Lung (tissue), 12 donors: ENCODE data around the gene GPRIN1. TPM values are rescaled to one million over a fixed set of nuclear protein-coding genes. Genes with fewer than 3 reads are reported as not detected.

Source experiments
- ATAC-seq: fragments of 200-7000 bp; cut with Tn5 transposase; one replicate; pipeline ENCODE4 v1.9.1; 2020; ENCODE audit warnings: moderate number of reproducible peaks; ENCODE audit not compliant: insufficient read depth, low FRiP score
- DNase-seq, 3 donors: peaks; one replicate each; pipeline ENCODE4 v3.0.0-alpha.2; 2013 to 2017
- H3K27ac ChIP-seq, 2 donors: one replicate each; pipeline ENCODE4 v1.5.1; 2013; ENCODE audit warnings: mild to moderate bottlenecking in 2 of 2, moderate library complexity in 2 of 2, control low read depth in 1 of 2, inconsistent platforms in 1 of 2, low read depth in 1 of 2, low read length in 1 of 2
- H3K27me3 ChIP-seq, 3 donors: one replicate each; pipeline ENCODE4 v1.5.1; 2013; ENCODE audit warnings: low read length in 2 of 3; ENCODE audit not compliant: control insufficient read depth in 3 of 3, insufficient read depth in 3 of 3
- H3K36me3 ChIP-seq, 4 donors: one replicate each; pipeline ENCODE4 v1.5.1; 2013; ENCODE audit warnings: low read length in 4 of 4, mild to moderate bottlenecking in 1 of 4, moderate library complexity in 1 of 4; ENCODE audit not compliant: control insufficient read depth in 4 of 4, insufficient read depth in 4 of 4
- H3K4me1 ChIP-seq, 5 donors: one replicate each; pipeline ENCODE4 v1.5.1; 2013; ENCODE audit warnings: low read length in 5 of 5, mild to moderate bottlenecking in 2 of 5, moderate library complexity in 1 of 5; ENCODE audit not compliant: control insufficient read depth in 5 of 5, insufficient read depth in 5 of 5
- H3K4me3 ChIP-seq: one replicate; pipeline ENCODE4 v1.5.1; 2013; ENCODE audit warnings: mild to moderate bottlenecking, control low read depth, moderate library complexity
- H3K9ac ChIP-seq, 2 donors: one replicate each; pipeline ENCODE4 v1.5.1; 2013; ENCODE audit warnings: low read length in 2 of 2, control low read depth in 1 of 2; ENCODE audit not compliant: insufficient read depth in 1 of 2
- H3K9me3 ChIP-seq, 4 donors: one replicate each; pipeline ENCODE4 v1.5.1; 2013; ENCODE audit warnings: low read length in 3 of 4, mild to moderate bottlenecking in 1 of 4, moderate library complexity in 1 of 4; ENCODE audit not compliant: control insufficient read depth in 4 of 4, insufficient read depth in 3 of 4
- WGBS, 2 donors: extraction: QIAGEN DNeasy Blood & Tissue Kit; methylation state at CpG; one replicate each; pipeline ENCODE4 v1.1.7; 2013; 5-methylcytosine and 5-hydroxymethylcytosine counted together
- polyA plus RNA-seq, 2 donors: library from polyadenylated mRNA; stranded (reverse); fragments of 200-250 nt; gene quantifications; one replicate each; pipeline ENCODE4 v1.2.1, GENCODE V29; 2013
- total RNA-seq, 2 donors: library from RNA; depleted of rRNA in 1 of 2; stranded (reverse); fragments of >200 nt in 1 of 2; gene quantifications; one replicate each; pipeline ENCODE4 v1.2.1, GENCODE V29; 2014 to 2021
- TF ChIP-seq, protein P1 (sequence below): IDR thresholded peaks from 2 replicates; pipeline ENCODE4 v1.5.1; 2012; ENCODE audit warnings: mild to moderate bottlenecking; ENCODE audit errors: control extremely low read depth, extremely low read depth
- donor health status: control.
- donor health status: control.
- donor health status: Bipolar disorder and iron deficiency.
- donor health status: healthy.
- donor health status: DM: yes; HTN: yes; CAD: no.

GPRIN1 gene
- total and polyA plus RNA-seq, 4 donors = 0.39 to 1.1 (median 0.82) TPM

DNA sequence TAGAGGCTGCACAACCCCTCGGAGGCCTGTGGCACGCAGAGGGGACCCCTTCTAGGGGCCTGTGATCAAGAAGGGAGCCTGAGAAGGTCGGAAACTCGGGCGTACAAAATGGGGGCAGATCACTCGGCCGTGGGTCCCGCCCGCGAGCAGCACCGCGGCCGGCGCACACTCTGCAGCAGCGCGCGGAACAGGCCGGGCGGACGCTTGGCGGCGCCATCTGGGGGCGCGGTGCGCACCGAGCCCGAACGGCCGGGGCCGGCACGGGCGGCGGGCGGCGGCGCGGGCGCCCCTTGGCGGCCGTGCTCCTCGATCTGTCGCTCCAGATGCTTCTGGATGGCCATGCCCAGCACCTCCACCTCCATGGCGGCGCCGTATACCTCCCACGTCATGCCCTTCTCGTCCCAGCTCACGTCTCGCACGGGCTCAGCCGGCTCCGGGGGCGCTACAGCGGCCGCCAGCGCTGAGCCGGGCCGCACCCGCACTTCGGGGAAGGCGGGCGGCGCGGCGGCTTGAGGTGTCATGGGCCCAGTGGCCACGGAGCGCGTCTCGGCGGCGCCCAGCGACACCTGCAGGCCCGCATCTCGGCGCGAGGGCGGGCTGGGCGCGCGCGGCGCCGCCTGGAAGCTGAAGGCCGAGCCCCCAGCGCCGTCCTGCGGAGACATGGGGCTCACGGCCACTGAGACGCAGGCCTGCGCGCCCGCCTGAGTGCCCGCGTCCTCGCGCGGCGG is 13.1 kb downstream of the GPRIN1 start:
- Histone ChIP-seq H3K27ac (no peak overlapping the region), H3K4me3 (no peak overlapping the region), H3K9me3 (peaks cover 0 to 5% (median 0%) of the 10 kb centered on the region in 4 donors), H3K4me1 (no peaks in the 10 kb centered on the region), H3K27me3 (peaks cover 0 to 4% (median 0%) of the 10 kb centered on the region in 3 donors), H3K36me3 (no peaks in the 10 kb centered on the region), H3K9ac (no peak overlapping the region)
- TF ChIP-seq, protein P1, sequence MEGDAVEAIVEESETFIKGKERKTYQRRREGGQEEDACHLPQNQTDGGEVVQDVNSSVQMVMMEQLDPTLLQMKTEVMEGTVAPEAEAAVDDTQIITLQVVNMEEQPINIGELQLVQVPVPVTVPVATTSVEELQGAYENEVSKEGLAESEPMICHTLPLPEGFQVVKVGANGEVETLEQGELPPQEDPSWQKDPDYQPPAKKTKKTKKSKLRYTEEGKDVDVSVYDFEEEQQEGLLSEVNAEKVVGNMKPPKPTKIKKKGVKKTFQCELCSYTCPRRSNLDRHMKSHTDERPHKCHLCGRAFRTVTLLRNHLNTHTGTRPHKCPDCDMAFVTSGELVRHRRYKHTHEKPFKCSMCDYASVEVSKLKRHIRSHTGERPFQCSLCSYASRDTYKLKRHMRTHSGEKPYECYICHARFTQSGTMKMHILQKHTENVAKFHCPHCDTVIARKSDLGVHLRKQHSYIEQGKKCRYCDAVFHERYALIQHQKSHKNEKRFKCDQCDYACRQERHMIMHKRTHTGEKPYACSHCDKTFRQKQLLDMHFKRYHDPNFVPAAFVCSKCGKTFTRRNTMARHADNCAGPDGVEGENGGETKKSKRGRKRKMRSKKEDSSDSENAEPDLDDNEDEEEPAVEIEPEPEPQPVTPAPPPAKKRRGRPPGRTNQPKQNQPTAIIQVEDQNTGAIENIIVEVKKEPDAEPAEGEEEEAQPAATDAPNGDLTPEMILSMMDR = no peak
- ATAC-seq (no peak), DNase-seq (peak in 2 of 3 donors; percentile 42 to 52)
- 2 to 4% methylated on average over 60 to 98 of the region's 98 CpGs for WGBS, 2 donors

DNA sequence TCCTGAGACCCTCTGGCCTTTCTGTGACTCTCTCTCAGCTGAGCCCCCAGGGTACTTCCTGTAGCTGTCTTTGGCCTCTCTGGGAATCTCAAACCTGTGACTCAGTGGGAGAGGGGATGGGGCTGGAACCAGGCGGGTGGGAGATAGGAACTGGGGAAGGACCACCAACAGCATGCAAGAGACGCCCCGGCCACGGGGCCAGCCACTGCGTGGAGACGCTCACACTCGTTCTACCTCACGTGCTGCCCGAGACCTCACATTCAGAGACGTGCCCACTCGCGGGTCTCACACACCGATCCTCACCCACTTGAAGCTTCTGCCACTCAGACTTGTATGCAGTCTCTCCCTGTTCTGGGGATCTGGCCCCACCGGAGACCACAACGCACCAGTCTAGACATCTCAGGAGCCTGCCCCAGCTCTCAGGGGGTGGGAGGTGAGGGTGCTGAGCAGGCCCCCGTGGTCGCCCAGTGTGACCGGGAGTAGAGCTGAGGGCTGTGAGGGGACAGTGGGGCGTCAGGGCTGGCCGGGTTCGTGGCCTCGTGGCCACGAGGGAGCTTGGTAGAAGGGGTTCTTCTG is 13.8 kb downstream of the GPRIN1 start:
- DNase-seq (no peak), ATAC-seq (no peak)
- H3K36me3 ChIP-seq = no peaks in the 10 kb centered on the region
- H3K4me1 ChIP-seq = no peaks in the 10 kb centered on the region
- peaks cover 0 to 4% (median 0%) of the 10 kb centered on the region in 3 donors for H3K27me3 ChIP-seq
- H3K27ac ChIP-seq = no peak overlapping the region
- 82 to 84% methylated on average over 23 of the region's 23 CpGs for WGBS, 2 donors
- H3K4me3 ChIP-seq = no peak overlapping the region
- H3K9ac ChIP-seq = no peak overlapping the region
- H3K9me3 ChIP-seq = peaks cover 0 to 5% (median 0%) of the 10 kb centered on the region in 4 donors
- TF ChIP-seq, protein P1 = no peak

DNA sequence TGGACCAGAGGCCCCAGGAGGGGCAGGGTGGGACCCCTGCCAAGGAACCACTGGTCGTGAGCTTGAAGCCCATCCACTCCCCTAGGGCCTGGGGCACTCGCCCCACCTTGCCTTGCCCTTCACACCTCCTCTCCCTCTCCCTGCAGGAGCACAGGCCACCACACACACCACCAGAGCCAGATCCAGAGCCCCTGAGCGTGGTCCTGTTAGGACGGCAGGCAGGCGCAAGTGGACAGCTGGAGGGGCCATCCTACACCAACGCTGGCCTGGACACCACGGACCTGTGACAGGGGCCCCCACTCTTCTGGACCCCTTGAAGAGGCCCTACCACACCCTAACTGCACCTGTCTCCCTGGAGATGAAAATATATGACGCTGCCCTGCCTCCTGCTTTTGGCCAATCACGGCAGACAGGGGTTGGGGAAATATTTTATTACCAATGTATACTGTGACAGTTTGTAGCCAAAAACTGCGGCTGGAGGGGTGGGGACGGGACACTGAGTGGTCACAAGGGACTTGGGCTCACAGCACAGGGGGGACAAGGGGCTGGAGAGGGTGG is 14.5 kb downstream of the GPRIN1 start:
- H3K4me1 ChIP-seq = no peaks in the 10 kb centered on the region
- H3K27me3 ChIP-seq = peaks cover 0 to 4% (median 0%) of the 10 kb centered on the region in 3 donors
- H3K4me3 ChIP-seq = no peak overlapping the region
- TF ChIP-seq, protein P1 = no peak
- DNase-seq (no peak), ATAC-seq (no peak)
- H3K9ac ChIP-seq = no peak overlapping the region
- no peak overlapping the region for H3K27ac ChIP-seq
- peaks cover 0 to 5% (median 0%) of the 10 kb centered on the region in 4 donors for H3K9me3 ChIP-seq
- no peaks in the 10 kb centered on the region for H3K36me3 ChIP-seq
- WGBS, 2 donors = 87 to 93% methylated on average over 10 to 11 of the region's 11 CpGs
